ENCODE results near the gene ARL15.
A peak's percentile ranks its signal among the peaks of the same experiment; 100 is the strongest.

Gene ARL15

GRCh38 chr5:54281960-54282692 is 28.2 kb downstream of the ARL15 start:
- DNase-seq: no peak

- no peak for DNase-seq
These were observed 30.4 kb downstream of the ARL15 start for GRCh38 chr5:54279960-54280359.

- no peak for DNase-seq
These were observed 31.2 kb downstream of the ARL15 start for GRCh38 chr5:54278979-54279717.

- DNase-seq: no peak
These were observed 32.1 kb downstream of the ARL15 start for GRCh38 chr5:54278036-54278830.

GRCh38 chr5:54276048-54276447 is 34.3 kb downstream of the ARL15 start:
- DNase-seq: no peak

- no peak for DNase-seq
These were observed 35.0 kb downstream of the ARL15 start for GRCh38 chr5:54275361-54275760.

- no peak for DNase-seq
These were observed 35.4 kb downstream of the ARL15 start for GRCh38 chr5:54274944-54275343.

GRCh38 chr5:54273715-54274114 is 36.7 kb downstream of the ARL15 start:
- no peak for DNase-seq

GRCh38 chr5:54272746-54273145 is 37.6 kb downstream of the ARL15 start:
- no peak for DNase-seq

GRCh38 chr5:54270326-54270725 is 40.0 kb downstream of the ARL15 start:
- no peak for DNase-seq

GRCh38 chr5:54264574-54264973 is 45.8 kb downstream of the ARL15 start:
- no peak for DNase-seq

GRCh38 chr5:54263447-54263846 is 46.9 kb downstream of the ARL15 start:
- no peak for DNase-seq

- no peak for DNase-seq
These were observed 48.8 kb downstream of the ARL15 start for GRCh38 chr5:54261596-54261995.

GRCh38 chr5:54259981-54260380 is 50.4 kb downstream of the ARL15 start:
- DNase-seq: no peak

- DNase-seq: no peak
These were observed 51.3 kb downstream of the ARL15 start for GRCh38 chr5:54259090-54259489.

- no peak for DNase-seq
These were observed 52.8 kb downstream of the ARL15 start for GRCh38 chr5:54257366-54258118.

GRCh38 chr5:54254482-54255198 is 55.7 kb downstream of the ARL15 start:
- no peak for DNase-seq

GRCh38 chr5:54251981-54252380 is 58.4 kb downstream of the ARL15 start:
- no peak for DNase-seq

- DNase-seq: no peak
These were observed 61.0 kb downstream of the ARL15 start for GRCh38 chr5:54249210-54250028.

GRCh38 chr5:54247226-54247625 is 63.1 kb downstream of the ARL15 start:
- DNase-seq: no peak

GRCh38 chr5:54243483-54244080 is 66.8 kb downstream of the ARL15 start:
- DNase-seq: peak in 1 of 2 experiments; percentile 21

All from SHP77 (cell line).